ENCODE measurements around the gene TSPO2.
A peak's percentile ranks its signal among the peaks of the same experiment; 100 is the strongest.
"Not testable (repeated sequence)": the region's sequence is repeated elsewhere in the genome, so short reads cannot be mapped to it uniquely, and the experiment has no call there.

TSPO2 gene, protein sequence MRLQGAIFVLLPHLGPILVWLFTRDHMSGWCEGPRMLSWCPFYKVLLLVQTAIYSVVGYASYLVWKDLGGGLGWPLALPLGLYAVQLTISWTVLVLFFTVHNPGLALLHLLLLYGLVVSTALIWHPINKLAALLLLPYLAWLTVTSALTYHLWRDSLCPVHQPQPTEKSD

DNA sequence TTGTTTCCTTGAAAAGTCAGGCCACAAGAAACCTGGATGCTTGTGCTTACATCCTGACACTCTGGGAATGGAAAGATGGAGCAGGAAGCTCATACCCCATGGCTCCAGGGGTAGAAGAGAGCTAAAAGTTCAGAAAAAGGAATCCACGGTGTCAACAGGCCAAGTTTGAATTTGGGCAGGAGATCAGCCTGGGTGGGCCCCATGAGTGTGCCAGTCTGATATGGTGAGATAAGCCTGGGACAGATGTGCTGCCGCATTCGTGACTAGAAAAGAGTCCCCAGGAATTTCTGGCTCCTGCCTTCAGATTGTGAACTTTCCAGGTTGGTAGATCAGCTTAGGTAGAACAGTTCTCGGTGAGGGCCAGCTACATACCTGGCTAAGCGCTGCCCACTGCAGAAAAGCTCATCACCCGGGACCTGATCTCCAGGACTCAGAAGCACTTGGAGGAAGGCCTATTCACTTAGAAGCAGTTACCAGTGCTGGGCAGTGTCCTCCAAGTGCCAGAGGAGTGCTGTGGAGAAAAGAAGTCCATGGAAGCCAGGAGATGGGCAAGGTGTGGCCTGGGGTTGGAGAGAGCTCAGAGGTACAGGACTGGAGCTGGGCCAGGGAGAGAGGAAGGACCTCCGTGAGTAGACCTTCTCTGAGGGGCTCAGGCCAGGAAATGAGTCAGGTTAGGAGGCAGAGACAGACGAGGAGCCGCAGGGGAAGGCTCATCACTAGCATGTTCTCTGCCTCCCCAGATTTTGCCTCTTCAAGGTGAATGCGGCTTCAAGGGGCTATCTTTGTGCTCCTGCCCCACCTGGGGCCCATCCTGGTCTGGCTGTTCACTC lies at the start of gene TSPO2:
Gene TSPO2, plus strand, starts transcription at position 242 of the 830 bp plus-strand sequence. Its CDS starts 519 bp downstream, at position 761.
- no peak for DNase-seq

- no peak for DNase-seq
Measured at GRCh38 chr6:40992746-40993145, 49.5 kb upstream of the TSPO2 start.

- DNase-seq: no peak
Measured at GRCh38 chr6:40996591-40997233, 45.6 kb upstream of the TSPO2 start.

DNA sequence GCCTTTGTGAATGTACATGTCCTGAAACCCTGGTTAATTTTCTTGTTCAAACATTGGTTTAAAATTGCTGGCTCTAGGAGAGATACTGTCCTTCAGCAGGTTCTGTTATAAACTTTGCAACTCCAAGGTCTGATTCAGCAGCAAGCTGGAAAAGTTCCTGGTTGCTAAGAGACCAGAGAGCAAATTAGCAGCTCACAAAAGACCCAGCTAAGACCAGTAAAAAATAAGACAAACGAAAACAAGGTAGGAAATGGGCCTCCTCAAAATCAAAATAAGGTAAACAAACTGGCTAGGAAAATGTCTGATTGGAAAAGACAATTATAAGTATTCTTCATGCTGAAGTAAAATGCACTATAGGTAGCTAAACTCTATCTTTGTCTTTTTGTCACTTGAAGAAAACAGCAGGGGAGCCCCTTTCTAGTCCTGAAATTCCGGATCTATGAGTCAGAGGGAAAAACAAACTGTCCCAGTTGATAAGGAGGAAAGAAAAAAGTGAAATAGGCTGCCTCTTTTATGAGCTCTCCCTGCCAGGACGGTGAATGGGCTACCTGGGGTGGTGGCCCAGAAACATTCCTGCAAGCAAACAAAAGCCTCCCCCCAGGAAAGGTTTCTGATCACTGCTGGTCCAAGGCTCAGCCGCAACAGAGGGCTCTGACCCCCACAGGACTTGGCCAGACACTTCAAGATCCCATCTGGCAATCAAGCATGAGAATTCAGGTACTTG lies 44.9 kb upstream of the TSPO2 start:
- DNase-seq: no peak

GRCh38 chr6:40998661-40999060 lies 43.6 kb upstream of the TSPO2 start:
- no peak for DNase-seq

GRCh38 chr6:40999569-40999968 lies 42.7 kb upstream of the TSPO2 start:
- peak; percentile 2 for DNase-seq

- no peak for DNase-seq
Measured at GRCh38 chr6:41000248-41000647, 42.0 kb upstream of the TSPO2 start.

DNA sequence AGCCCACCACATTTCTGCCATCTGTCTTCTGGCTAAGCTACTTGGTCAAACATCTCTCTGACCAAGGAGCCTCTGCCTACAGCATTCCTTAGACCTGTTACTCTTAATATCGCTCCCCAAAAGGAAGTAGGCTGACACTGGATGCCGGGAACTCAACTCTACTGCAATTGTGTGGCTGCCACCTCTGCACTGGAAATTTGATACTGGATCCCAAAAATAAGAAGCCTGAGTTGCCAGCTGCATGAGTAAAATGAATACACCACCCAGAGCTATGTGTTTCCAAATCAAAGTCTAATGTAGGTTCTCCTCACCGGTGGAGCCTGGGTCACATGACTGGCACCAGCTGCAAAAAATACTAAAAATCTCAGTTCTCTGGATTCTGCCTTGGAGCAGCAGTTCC lies 40.1 kb upstream of the TSPO2 start:
- DNase-seq: no peak

DNA sequence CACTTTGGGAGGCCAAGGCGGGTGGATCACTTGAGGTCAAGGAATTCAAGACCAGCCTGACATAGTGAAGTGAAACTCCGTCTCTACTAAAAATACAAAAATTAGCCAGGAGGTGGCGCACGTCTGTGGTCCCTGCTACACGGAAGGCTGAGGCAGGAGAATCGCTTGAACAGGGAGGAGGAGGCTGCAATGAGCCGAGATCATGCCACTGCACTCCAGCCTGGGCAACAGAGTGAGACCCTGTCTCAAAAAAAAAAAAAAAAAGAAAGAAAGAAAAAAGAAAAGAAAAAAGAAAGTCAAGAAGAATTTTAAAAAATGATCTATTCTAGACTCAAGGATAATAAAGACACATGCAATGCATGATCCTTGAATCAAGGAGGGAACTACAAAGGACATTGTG lies 36.0 kb upstream of the TSPO2 start:
- peak; percentile 51 for DNase-seq

GRCh38 chr6:41006980-41007379 lies 35.3 kb upstream of the TSPO2 start:
- DNase-seq: not testable (repeated sequence)

GRCh38 chr6:41008011-41008410 lies 34.3 kb upstream of the TSPO2 start:
- DNase-seq: no peak

DNA sequence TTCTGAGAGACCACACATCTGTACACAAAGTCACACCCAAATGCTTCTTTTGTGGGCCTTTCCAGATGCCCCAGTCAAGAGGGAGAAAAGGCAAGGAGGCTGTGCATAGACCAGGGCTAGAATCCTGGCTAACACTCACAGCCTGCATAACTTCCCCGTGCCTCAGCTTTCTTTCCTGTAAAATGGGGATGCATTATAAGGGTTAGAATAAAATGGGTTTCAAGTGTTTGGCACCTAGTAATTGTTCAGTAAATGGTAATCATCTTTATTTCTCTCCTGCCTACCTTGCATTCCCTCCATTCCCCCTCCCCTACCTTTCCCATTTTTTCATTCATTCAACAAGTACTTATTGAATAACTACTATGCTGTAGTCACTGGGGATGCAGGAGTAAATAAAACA lies 32.6 kb upstream of the TSPO2 start:
- DNase-seq: no peak

- DNase-seq: no peak
Measured at GRCh38 chr6:41011673-41012072, 30.6 kb upstream of the TSPO2 start.

GRCh38 chr6:41013466-41014153 lies 28.7 kb upstream of the TSPO2 start:
- no peak for DNase-seq

DNA sequence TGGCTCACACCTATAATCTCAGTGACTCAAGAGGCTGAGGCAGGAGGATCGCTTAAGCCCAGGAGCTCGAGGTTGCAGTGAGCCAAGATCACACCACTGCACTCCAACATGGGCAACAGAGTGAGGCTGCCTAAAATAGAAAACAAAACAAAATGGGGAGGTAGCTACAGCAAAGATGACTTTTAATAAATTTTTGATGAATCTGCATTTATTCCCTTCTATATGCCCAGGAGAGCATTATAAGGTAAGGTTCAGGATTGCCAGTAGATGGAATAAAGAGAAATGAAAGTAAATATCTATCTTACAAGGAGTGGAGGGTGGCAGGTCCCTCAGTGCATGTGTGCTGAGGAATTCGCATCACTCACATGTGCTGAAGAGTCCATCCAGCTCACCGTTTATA lies 27.5 kb upstream of the TSPO2 start:
- no peak for DNase-seq

- DNase-seq: not testable (repeated sequence)
Measured at GRCh38 chr6:41015860-41016259, 26.4 kb upstream of the TSPO2 start.

- DNase-seq: no peak
Measured at GRCh38 chr6:41017663-41018062, 24.6 kb upstream of the TSPO2 start.

- DNase-seq: no peak
Measured at GRCh38 chr6:41021832-41022231, 20.4 kb upstream of the TSPO2 start.

- DNase-seq: no peak
Measured at GRCh38 chr6:41022294-41022693, 20.0 kb upstream of the TSPO2 start.

GRCh38 chr6:41023114-41023513 lies 19.2 kb upstream of the TSPO2 start:
- DNase-seq: no peak

DNA sequence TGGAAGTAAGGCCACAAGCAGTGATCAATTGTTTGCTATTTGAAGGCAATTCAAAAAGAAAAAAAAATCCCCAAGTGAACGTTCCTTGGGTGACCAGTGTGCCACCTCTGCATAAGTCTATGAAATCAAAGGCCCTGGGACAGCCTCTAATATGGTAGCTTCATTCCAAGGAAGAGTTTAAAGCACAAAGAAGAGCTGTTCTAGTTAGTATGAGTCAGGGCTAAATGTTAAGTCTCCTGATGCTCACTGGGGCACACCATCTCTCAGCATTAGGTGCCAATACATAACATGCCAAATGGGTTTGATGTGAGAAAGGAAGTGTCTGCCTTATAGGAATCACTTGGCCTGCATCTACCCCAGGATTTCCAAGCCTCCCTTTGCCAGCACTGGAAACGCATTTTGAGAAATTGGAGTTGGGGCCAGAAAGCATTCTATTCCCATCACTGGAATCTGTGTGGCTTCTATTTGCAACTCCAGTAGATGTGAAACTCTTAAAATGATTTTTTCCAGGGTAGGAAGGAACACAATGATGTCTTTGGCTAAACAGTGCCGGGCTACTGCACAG lies 16.2 kb upstream of the TSPO2 start:
- no peak for DNase-seq

GRCh38 chr6:41027241-41027640 lies 15.0 kb upstream of the TSPO2 start:
- no peak for DNase-seq

Data from NCI-H2029 treated with DMSO at 0.1 percent for 48 hours (cell line).